ENCODE data around the gene RAB28.
A peak's percentile ranks its signal among the peaks of the same experiment; 100 is the strongest.

Gene RAB28

GRCh38 chr4:13492747-13493146 is 8.6 kb upstream of the RAB28 start:
- Histone ChIP-seq H3K36me3 (ENCODE audit: insufficient read depth, low read length) (no peaks in the 10 kb centered on the region), H3F3A (ENCODE audit: insufficient read depth, low read length) (no peaks in the 10 kb centered on the region), H3K4me2 (ENCODE audit: low read length) (no peak overlapping the region), H2AFZ (ENCODE audit: low read length) (no peak overlapping the region), H3K4me1 (ENCODE audit: insufficient read depth, low read length, severe bottlenecking) (no peaks in the 10 kb centered on the region), H3K9me3 (ENCODE audit: low read length) (no peaks in the 10 kb centered on the region), H3K9ac (ENCODE audit: low read length) (no peak overlapping the region), H4K20me1 (ENCODE audit: insufficient read depth, low read length) (no peaks in the 10 kb centered on the region), H3K4me3 (ENCODE audit: low read depth, low read length, poor library complexity, severe bottlenecking) (no peak overlapping the region), H3K27ac (ENCODE audit: low read depth, low read length, poor library complexity, severe bottlenecking) (no peak overlapping the region), H3K27me3 (ENCODE audit: insufficient read depth, low read length) (no peaks in the 10 kb centered on the region), H3K79me2 (ENCODE audit: insufficient read depth, low read length) (no peaks in the 10 kb centered on the region), H3K9me2 (ENCODE audit: low read depth, low read length) (no peaks in the 10 kb centered on the region)
- no peak for TF ChIP-seq CTCF (IDR thresholded peaks at IDR 0.05; ENCODE audit: low read length)
- TF ChIP-seq EZH2 (IDR thresholded peaks at IDR 0.05; ENCODE audit: borderline replicate concordance, low read length), result no peak

DNA sequence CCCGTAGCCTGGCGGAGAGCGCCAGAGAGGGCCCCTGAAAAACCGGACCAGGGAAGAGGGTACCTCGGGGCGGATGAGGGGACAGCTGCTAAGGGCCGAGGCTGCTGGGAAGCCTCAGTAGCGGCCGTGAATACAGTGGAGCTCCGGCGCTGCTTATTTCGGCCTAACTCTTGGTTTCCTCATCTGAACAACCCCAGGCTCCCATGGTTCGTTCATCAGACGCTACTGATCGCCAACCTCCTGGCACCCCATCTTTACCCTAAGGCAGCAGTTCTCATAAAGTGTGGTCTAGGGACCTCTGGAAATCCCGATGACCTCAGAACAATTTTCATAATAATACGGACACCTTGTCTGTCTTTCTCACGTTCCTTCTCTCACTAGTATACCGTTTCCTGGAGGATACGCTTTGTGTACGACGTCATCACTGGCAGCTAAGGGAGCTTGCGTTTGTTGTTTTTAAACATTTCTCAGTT is 645 bp upstream of the RAB28 start:
- Histone ChIP-seq H3K27me3 (ENCODE audit: insufficient read depth, low read length) (no peaks in the 10 kb centered on the region), H4K20me1 (ENCODE audit: insufficient read depth, low read length) (no peaks in the 10 kb centered on the region), H3K9me3 (ENCODE audit: low read length) (no peaks in the 10 kb centered on the region), H3K4me3 (ENCODE audit: low read depth, low read length, poor library complexity, severe bottlenecking) (peak overlapping the region; percentile 92), H3K4me1 (ENCODE audit: insufficient read depth, low read length, severe bottlenecking) (peaks cover 24% of the 10 kb centered on the region), H3K9me2 (ENCODE audit: low read depth, low read length) (no peaks in the 10 kb centered on the region), H3F3A (ENCODE audit: insufficient read depth, low read length) (no peaks in the 10 kb centered on the region), H3K9ac (ENCODE audit: low read length) (peak overlapping the region; percentile 86; the same call in 1 of the 2 replicates), H2AFZ (ENCODE audit: low read length) (no peak overlapping the region), H3K36me3 (ENCODE audit: insufficient read depth, low read length) (no peaks in the 10 kb centered on the region; the same call in 1 of the 2 replicates), H3K79me2 (ENCODE audit: insufficient read depth, low read length) (peaks cover 3% of the 10 kb centered on the region; the same call in 1 of the 2 replicates), H3K4me2 (ENCODE audit: low read length) (peak overlapping the region; percentile 95), H3K27ac (ENCODE audit: low read depth, low read length, poor library complexity, severe bottlenecking) (no peak overlapping the region)
- TF ChIP-seq CTCF (IDR thresholded peaks at IDR 0.05; ENCODE audit: low read length) (no peak), EZH2 (IDR thresholded peaks at IDR 0.05; ENCODE audit: borderline replicate concordance, low read length) (no peak)

GRCh38 chr4:13483768-13484121 is 395 bp downstream of the RAB28 start:
- no peak for TF ChIP-seq CTCF (IDR thresholded peaks at IDR 0.05; ENCODE audit: low read length)
- TF ChIP-seq EZH2 (IDR thresholded peaks at IDR 0.05; ENCODE audit: borderline replicate concordance, low read length), result no peak
- Histone ChIP-seq H3K27ac (ENCODE audit: low read depth, low read length, poor library complexity, severe bottlenecking) (no peak overlapping the region), H3K9me2 (ENCODE audit: low read depth, low read length) (no peaks in the 10 kb centered on the region), H3K79me2 (ENCODE audit: insufficient read depth, low read length) (peaks cover 3% of the 10 kb centered on the region; the same call in 1 of the 2 replicates), H3K4me3 (ENCODE audit: low read depth, low read length, poor library complexity, severe bottlenecking) (peak overlapping the region; percentile 92), H3F3A (ENCODE audit: insufficient read depth, low read length) (no peaks in the 10 kb centered on the region), H3K27me3 (ENCODE audit: insufficient read depth, low read length) (no peaks in the 10 kb centered on the region), H4K20me1 (ENCODE audit: insufficient read depth, low read length) (no peaks in the 10 kb centered on the region), H3K4me2 (ENCODE audit: low read length) (peak overlapping the region; percentile 95), H3K9ac (ENCODE audit: low read length) (peak overlapping the region; percentile 86), H3K4me1 (ENCODE audit: insufficient read depth, low read length, severe bottlenecking) (peaks cover 24% of the 10 kb centered on the region), H3K9me3 (ENCODE audit: low read length) (no peaks in the 10 kb centered on the region), H2AFZ (ENCODE audit: low read length) (no peak overlapping the region), H3K36me3 (ENCODE audit: insufficient read depth, low read length) (no peaks in the 10 kb centered on the region; the same call in 1 of the 2 replicates)
